HG03095 (cell line): ENCODE data around the gene COG8.
"Not testable (repeated sequence)": the region's sequence is repeated elsewhere in the genome, so short reads cannot be mapped to it uniquely, and the experiment has no call there.

ENCODE experiments used
- ATAC-seq: cut with Tn5 transposase; IDR thresholded peaks from one replicate; pipeline ENCODE4 v1.9.1; 2021; ENCODE audit warnings: moderate library complexity; ENCODE audit not compliant: unreplicated experiment

Gene COG8, protein sequence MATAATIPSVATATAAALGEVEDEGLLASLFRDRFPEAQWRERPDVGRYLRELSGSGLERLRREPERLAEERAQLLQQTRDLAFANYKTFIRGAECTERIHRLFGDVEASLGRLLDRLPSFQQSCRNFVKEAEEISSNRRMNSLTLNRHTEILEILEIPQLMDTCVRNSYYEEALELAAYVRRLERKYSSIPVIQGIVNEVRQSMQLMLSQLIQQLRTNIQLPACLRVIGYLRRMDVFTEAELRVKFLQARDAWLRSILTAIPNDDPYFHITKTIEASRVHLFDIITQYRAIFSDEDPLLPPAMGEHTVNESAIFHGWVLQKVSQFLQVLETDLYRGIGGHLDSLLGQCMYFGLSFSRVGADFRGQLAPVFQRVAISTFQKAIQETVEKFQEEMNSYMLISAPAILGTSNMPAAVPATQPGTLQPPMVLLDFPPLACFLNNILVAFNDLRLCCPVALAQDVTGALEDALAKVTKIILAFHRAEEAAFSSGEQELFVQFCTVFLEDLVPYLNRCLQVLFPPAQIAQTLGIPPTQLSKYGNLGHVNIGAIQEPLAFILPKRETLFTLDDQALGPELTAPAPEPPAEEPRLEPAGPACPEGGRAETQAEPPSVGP

DNA sequence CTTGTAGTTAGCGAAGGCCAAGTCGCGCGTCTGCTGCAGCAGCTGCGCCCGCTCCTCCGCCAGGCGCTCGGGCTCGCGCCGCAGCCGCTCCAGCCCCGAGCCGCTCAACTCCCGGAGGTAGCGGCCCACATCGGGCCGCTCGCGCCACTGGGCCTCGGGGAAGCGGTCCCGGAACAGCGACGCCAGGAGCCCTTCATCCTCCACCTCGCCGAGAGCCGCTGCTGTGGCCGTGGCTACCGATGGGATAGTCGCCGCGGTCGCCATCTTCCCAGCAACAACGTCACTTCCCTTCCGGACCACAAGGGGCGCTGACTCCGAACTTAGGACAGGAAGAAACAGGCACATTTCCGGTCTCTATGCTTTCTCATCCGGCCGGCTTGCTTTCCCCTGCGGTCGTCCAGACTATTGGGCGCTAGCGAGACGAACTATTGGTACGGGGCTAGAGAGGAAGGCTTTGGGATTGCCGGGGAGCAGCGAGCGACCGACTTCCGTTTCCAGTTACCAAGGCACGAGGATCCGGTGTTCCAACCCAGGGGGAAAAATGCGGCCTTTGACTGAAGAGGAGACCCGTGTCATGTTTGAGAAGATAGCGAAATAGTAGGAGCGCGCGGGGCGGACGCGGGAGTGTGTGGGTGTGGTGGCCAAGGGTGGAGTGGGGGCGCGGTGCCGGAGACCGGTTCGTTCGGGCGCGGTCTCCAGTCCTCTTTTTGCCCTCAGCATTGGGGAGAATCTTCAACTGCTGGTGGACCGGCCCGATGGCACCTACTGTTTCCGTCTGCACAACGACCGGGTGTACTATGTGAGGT, at the start of gene COG8, which contains the start of gene NIP7:
Gene COG8 (minus strand): TSS at position 276 of the 806 bp plus-strand sequence. CDS start 12 bp downstream, at position 264.
Gene NIP7 (plus strand): TSS at position 484 of the 806 bp plus-strand sequence. CDS start 58 bp downstream, at position 542.
- peak; percentile 81 for ATAC-seq

- ATAC-seq: no peak
Observed at GRCh38 chr16:69386596-69386995, 47.2 kb upstream of the COG8 start.

GRCh38 chr16:69384974-69385373, 45.6 kb upstream of the COG8 start:
- ATAC-seq: no peak

DNA sequence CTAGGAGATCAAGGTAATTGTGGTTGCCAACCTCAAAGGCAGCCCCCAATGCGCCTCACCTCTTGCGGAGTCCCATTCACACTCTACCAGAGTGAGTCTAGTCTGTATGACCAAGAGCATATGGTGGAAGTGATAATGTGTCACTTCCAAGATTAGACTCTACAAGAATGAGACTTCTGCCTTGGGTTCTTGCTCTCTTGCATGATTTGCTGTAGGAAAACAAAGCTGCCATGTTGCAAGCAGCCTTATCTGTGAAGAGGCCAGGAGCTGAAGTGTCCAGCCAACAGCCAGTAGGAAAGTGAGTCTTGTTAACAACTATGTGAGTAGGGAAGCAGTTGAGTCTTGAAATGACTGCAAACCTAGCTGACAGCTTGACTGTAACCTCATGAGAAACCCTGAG, 43.1 kb upstream of the COG8 start:
- ATAC-seq: no peak

DNA sequence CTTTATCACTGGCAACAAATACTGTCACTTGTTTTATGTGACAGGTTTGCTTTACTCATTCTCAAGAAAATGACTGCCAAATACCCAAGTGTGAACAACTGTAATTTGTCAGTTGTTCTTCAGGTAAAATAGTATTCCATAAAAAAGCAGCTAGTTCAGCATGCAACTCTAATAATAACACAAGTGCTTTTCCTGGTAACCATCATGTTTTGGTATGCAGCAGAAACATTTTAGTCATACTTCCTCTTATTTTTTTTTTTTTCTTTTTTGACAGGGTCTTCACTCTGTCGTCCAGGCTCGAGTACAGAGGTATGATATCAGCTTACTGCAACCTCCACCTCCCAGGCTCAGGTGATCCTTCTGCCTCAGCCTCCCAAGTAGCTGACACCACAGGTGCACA, 41.9 kb upstream of the COG8 start:
- ATAC-seq: no peak

DNA sequence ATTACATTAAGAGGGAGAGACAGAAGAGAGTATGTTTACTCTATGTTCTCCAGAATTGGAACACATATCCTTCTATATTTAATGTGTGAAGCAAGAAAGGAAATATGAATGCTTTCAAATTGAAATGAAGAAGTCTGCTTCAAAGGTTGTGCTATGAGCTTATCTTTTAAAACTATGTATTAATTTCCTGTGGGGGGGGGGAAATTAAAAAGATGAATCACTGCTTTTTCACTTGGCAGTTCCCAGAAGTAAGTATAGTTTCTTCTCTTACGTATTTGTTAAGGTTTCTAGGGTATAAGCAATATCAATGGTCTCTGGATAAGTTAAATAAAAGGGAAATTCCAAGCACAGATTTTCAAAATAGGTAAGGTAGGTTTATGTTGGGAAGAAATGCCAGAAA, 39.4 kb upstream of the COG8 start:
- no peak for ATAC-seq

GRCh38 chr16:69378036-69378435, 38.7 kb upstream of the COG8 start:
- no peak for ATAC-seq

GRCh38 chr16:69376393-69377059, 37.2 kb upstream of the COG8 start:
- no peak for ATAC-seq

DNA sequence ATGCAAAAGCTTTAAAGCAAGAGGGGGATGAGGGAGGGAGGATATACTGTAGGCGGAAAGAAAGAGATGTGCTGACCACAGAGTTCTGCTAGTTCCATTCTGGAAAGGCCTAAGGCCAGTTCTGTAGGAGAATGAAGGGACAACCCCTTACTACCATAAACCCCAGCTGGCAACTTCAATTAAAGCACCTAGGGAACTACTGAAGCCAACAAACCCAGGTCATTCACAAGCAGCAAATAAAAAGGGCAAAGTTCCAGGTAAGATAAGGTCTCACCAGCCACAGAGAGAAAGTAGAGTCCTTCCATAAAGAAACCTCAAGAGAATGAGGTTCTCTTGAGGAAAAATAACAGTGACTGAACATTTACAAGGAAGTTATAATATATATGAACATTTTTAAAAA, 33.7 kb upstream of the COG8 start:
- no peak for ATAC-seq

DNA sequence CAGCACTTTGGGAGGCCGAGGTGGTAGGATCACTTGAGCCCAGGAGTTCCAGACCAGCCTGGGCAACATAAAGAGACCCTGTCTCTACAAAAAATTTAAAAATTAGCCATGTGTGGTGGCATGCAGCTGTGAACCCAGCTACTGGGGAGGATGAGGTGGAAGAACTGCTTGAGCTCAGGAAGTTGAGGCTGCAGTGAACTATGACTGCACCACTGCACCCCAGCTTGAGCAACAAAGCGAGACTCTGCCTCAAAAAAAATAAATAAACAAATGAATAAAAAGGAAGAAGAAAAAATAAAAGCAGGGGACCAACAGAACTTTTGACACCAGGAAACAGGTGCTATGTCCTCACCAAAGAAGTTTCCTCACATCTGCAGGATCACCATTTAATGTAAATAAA, 32.2 kb upstream of the COG8 start:
- ATAC-seq: no peak

DNA sequence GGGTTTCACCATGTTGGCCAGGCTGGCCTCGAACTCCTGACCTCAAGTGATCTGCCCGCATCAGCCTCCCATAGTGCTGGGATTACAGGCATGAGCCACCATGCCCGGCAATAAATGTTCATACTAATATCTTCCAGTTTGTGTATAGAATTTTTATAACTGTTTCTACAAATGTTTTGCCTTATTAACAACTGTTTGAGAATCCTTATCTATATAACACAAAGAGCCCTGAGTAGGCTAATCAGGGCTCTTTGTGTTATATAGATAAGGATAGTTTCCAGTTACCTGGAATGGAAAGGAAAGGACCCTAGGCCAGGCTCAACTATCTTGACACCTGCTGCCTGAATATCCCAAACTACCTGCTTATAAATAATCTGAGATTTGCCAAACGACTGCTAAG, 29.5 kb upstream of the COG8 start:
- ATAC-seq: no peak

- ATAC-seq: no peak
Observed at GRCh38 chr16:69367980-69368379, 28.6 kb upstream of the COG8 start.

DNA sequence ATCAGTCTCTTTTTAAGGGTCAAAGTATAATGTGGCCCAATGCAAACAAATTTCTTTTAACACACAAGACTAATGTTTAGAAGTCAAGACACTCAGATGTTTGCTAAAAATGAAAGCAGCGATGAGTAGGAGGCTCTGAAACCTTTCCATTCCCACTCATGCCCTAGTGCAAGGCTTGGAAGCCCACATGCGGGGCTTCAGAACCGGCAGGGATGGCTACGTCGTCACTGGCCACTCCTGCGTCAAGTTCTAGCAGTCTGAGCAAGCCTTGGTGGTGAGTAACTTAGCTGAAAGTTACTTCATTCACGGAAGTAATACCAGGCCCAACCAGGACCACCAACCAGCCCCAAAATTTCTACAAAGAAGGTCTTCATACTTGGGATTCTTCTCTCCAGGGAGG, 27.1 kb upstream of the COG8 start:
- no peak for ATAC-seq

- ATAC-seq: no peak
Observed at GRCh38 chr16:69365901-69366300, 26.5 kb upstream of the COG8 start.

- ATAC-seq: no peak
Observed at GRCh38 chr16:69364088-69364487, 24.7 kb upstream of the COG8 start.

GRCh38 chr16:69363281-69363717, 23.9 kb upstream of the COG8 start:
- no peak for ATAC-seq

DNA sequence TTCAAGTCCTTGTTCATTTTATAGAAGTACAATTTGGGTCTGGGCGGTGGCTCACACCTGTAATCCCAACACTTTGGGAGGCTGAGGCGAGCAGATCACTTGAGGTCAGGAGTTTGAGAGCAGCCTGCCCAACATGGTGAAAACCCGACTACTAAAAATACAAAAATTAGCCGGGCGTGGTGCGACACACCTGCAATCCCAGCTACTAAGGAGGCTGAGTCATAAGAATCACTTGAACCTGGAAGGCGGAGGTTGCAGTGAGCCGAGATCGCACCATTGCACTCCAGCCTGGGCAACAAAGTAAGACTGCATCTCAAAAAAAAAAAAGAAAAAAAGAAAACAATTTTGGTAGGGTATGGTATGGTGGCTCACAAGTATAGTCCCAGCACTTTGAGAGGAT, 20.7 kb upstream of the COG8 start:
- ATAC-seq: not testable (repeated sequence)

- ATAC-seq: no peak
Observed at GRCh38 chr16:69351309-69352027, 12.1 kb upstream of the COG8 start, which contains the start of gene TMED6. TSS of gene TMED6 (minus strand) at chr16:69351786. CDS start at chr16:69351753, 33 bp downstream.

GRCh38 chr16:69350536-69351133, 11.3 kb upstream of the COG8 start:
- ATAC-seq: no peak

- no peak for ATAC-seq
Observed at GRCh38 chr16:69349536-69349935, 10.2 kb upstream of the COG8 start.
